ENCODE results near the gene UNK. TPM values are rescaled to one million over a fixed set of nuclear protein-coding genes. Genes with fewer than 3 reads are reported as not detected.

UNK gene, protein sequence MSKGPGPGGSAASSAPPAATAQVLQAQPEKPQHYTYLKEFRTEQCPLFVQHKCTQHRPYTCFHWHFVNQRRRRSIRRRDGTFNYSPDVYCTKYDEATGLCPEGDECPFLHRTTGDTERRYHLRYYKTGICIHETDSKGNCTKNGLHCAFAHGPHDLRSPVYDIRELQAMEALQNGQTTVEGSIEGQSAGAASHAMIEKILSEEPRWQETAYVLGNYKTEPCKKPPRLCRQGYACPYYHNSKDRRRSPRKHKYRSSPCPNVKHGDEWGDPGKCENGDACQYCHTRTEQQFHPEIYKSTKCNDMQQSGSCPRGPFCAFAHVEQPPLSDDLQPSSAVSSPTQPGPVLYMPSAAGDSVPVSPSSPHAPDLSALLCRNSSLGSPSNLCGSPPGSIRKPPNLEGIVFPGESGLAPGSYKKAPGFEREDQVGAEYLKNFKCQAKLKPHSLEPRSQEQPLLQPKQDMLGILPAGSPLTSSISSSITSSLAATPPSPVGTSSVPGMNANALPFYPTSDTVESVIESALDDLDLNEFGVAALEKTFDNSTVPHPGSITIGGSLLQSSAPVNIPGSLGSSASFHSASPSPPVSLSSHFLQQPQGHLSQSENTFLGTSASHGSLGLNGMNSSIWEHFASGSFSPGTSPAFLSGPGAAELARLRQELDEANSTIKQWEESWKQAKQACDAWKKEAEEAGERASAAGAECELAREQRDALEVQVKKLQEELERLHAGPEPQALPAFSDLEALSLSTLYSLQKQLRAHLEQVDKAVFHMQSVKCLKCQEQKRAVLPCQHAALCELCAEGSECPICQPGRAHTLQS
- 18.2 TPM for polyA plus RNA-seq (2013, experiment 1 of 2; ENCODE audit: insufficient read length)
- polyA plus RNA-seq (2013, experiment 2 of 2; ENCODE audit: insufficient read length) = 19.6 TPM

- peak; percentile 100 for DNase-seq
Measured at GRCh38 chr17:75784473-75785015, at the start of gene UNK. Gene UNK (plus strand): TSS chr17:75784806. CDS start chr17:75784881, 75 bp downstream.

GRCh38 chr17:75736173-75736835 lies 48.3 kb upstream of the UNK start:
- DNase-seq = no peak

DNA sequence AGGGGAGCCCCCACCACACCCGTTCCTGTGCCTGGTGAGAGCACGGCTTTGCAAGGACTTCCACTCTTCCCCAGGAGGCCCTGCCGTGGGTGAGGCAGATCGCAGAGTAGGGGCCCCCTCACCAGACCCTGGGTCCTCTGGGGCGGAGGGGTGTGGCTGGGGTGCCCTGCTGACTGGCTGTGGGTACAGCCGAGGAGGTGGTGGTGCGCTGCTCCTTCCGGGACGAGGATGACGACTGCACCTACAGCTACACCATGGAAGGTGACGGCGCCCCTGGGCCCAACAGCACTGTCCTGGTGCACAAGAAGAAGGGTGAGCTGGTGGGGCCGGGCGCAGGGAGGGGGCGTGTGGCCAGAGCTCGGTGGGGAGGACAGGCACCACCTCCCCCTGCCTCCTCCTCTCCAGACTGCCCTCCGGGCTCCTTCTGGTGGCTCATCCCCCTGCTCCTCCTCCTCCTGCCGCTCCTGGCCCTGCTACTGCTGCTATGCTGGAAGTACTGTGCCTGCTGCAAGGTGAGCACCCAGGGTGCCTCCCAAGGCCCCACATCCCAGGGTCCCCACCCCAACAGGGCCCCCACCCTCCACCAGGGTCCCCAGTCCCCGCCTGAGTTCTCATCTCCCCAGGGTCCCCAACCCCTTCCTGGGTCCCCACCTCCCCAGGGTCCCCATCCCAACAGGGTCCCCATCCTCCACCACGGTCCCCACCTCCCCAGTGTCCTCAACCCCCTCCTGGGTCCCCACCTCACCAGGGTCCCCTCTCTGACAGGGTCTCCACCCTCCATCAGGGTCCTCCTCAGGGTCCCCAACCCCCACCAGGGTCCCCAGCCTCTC lies 47.3 kb upstream of the UNK start:
- no peak for DNase-seq

GRCh38 chr17:75738218-75738802 lies 46.3 kb upstream of the UNK start:
- peak; percentile 29 for DNase-seq

DNA sequence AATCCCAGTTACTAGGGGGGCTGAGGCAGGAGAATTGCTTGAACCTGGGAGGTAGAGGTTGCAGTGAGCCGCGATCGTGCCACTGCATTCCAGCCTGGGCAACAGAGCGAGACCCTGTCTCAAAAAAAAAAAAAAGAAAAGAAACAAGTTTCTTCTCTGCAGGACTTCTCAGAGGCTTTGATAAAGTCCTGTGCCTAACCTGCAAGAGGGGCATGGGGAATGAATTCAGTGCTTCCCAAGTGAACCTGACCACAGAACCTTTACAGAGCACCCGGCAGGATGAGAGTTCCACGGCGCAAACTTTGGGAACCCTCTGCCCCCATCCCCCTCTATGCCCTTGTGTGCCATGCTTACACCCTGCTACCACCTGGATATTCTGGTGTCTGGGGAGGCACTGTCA lies 45.4 kb upstream of the UNK start:
- no peak for DNase-seq

DNA sequence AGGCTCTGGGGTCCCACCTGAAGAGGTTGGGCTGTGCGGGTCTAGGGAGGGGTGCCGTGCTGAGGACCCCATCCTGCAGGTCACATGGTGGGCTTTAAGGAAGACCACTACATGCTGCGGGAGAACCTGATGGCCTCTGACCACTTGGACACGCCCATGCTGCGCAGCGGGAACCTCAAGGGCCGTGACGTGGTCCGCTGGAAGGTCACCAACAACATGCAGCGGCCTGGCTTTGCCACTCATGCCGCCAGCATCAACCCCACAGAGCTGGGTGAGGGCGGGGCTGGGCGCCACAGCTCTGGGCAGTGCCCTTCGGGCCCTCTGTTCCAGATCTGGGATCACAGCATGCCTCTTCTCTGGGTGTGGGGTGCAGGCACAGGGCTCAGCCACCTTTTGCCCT lies 44.8 kb upstream of the UNK start:
- DNase-seq = no peak

DNA sequence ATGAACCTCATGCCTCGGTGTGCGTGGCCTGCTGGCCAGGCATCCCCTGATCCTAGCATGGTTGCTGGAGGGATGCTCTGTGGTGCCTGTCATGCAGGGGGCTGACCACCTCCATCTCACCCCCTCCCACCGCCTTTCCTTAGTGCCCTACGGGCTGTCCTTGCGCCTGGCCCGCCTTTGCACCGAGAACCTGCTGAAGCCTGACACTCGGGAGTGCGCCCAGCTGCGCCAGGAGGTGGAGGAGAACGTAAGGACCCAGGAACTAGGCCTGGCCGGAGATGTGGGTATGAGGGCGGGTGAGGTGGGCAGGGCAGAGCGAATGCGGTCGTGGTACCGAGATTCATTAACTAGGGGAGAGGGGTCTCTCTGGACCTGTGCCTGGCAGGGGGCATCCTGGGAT lies 44.4 kb upstream of the UNK start:
- no peak for DNase-seq

- DNase-seq = no peak
Measured at GRCh38 chr17:75740631-75741077, 44.0 kb upstream of the UNK start.

DNA sequence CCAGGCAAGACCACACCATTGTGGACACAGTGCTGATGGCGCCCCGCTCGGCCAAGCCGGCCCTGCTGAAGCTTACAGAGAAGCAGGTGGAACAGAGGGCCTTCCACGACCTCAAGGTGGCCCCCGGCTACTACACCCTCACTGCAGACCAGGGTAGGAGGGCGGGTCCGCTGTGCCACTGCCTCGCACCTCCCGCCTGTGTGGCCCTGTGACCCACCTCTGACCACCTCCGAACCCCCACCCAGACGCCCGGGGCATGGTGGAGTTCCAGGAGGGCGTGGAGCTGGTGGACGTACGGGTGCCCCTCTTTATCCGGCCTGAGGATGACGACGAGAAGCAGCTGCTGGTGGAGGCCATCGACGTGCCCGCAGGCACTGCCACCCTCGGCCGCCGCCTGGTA lies 42.3 kb upstream of the UNK start:
- DNase-seq = no peak

- no peak for DNase-seq
Measured at GRCh38 chr17:75743625-75744206, 40.9 kb upstream of the UNK start.

GRCh38 chr17:75748706-75749105 lies 35.9 kb upstream of the UNK start:
- DNase-seq = no peak

DNA sequence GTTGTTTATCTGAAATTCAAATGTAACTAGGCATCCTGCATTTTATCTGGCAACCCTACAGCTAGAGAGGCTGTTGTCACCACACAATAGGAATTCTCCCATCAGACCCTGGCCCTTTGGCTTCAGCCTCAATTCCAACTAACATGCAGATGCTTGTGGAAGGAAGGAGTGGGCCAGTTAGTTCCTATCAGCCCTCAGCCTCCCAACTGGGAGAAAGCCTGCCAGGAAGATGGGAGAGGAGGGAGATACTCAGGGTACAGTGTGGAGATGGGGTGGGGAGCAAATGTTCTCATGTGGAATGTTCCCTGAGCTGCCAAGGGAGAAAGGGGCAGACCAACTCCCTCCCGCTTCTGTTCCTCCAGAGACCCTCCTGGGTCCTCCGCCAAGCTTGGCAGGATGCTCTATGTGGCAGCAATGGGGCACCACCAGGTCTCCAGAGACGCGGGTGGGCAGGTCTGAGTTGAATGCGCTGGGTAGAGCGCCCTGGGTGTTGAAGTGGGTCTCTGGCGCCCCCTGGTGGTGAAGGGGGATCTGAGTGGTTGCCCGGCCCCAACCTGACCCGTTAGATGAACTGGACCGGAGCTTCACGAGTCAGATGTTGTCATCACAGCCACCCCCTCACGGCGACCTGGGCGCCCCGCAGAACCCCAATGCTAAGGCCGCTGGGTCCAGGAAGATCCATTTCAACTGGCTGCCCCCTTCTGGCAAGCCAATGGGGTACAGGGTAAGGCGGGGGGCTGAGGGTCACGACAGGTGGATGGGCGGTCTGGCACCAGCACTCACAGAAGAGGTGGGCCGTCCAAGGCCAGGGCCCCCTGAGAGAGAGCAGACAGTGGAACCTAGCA lies 34.8 kb upstream of the UNK start:
- peak; percentile 54 for DNase-seq

- DNase-seq = no peak
Measured at GRCh38 chr17:75750661-75751423, 33.8 kb upstream of the UNK start.

DNA sequence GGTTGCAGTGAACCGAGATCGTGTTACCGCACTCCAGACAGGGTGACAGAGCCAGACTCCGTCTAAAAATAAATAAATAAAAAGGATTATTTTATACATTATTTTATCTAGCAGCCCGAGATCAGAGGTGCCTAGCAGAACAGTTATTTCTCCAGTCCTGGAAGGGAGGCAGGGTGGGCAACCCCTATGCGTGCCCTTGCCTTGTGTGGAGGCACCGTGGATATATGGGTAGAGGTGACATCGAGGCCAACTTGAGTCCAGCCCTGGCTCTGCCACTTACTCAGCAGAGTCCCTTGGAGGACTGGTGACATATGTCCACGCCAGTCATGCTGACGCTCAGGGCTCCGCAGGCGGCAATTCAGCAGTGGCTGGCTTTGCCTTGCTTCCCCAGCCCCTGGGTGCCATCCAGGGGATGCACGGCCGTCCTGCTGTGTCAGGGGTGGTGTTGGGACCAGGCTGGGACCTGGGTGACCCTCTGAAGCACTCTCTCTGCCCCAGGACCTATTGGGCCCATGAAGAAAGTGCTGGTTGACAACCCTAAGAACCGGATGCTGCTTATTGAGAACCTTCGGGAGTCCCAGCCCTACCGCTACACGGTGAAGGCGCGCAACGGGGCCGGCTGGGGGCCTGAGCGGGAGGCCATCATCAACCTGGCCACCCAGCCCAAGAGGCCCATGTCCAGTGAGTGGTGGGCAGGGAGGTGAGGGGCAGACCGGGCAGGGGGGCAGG lies 32.8 kb upstream of the UNK start:
- DNase-seq = no peak

DNA sequence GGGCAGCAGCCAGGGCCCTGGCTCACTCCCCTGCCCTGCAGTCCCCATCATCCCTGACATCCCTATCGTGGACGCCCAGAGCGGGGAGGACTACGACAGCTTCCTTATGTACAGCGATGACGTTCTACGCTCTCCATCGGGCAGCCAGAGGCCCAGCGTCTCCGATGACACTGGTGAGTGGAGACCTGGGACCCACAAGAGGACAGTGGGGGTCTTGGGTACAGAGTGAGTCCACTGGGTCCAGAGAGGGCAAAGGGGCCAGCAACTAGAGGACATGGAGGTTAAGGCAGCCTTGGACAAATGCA lies 32.2 kb upstream of the UNK start:
- DNase-seq = no peak

- no peak for DNase-seq
Measured at GRCh38 chr17:75752802-75753513, 31.6 kb upstream of the UNK start.

DNA sequence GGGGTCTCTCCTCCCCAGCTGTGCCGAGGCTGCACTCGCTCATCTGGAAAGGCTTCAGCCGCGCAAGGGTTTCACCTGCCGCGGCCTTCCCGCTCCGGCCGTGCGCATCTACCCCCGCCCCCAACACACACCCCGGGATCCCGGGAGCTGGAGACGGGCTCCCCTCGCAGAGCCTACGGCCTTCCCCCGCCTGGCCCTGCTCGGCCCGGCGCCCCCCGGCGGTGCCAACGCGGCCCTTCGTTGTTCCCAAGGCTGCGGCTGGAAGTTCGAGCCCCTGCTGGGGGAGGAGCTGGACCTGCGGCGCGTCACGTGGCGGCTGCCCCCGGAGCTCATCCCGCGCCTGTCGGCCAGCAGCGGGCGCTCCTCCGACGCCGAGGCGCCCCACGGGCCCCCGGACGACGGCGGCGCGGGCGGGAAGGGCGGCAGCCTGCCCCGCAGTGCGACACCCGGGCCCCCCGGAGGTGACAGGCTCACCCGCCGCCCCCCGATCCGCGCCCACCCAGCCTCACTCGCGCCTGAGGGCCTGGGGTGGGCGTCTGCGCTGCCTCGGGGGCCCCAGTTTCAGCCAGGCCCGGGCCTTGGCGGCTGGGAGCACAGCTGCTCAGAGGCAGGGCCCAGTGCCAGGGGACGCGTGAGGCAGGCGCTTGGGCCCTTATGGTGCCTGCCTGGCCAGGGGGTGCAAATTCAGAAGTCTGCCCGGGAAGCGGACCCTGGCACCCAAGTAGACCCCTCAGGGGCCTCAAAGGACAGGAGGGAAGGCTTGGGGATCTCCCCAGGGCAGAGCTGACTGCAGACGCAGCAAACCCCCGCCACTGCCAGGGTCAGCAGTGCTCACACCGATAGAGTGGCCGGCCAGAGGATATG lies 30.9 kb upstream of the UNK start:
- peak; percentile 78 for DNase-seq

Measured in fibroblast of skin of abdomen (primary cell).